ENCODE measurements around the gene RHPN2.

Gene RHPN2

GRCh38 chr19:33064792-33065550, at the start of gene RHPN2:
RHPN2 (minus strand) TSS chr19:33064888; CDS start chr19:33064852, 36 bp downstream.
- peak in 2 of 14 donors; percentile 31 to 32 for DNase-seq

DNA sequence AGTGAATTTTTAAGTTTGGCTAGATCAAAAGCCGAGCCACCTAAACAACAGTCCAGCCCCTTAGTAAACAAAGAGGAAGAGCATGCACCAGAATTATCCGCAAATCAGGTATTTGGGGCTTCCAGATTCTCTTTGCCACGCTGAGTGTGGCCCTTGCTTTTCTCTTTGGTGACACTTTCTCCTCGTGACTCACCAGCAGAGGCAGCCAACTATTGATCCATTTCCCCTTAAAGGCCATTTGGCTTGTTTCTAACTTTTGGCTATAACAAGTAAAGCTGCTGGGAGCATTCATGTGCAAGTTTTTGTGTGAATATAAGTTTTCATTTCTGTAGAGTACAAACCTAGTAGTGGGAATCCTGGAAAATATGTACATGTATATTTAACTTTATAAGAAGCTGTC, 49.6 kb upstream of the RHPN2 start:
- no peak for DNase-seq

DNA sequence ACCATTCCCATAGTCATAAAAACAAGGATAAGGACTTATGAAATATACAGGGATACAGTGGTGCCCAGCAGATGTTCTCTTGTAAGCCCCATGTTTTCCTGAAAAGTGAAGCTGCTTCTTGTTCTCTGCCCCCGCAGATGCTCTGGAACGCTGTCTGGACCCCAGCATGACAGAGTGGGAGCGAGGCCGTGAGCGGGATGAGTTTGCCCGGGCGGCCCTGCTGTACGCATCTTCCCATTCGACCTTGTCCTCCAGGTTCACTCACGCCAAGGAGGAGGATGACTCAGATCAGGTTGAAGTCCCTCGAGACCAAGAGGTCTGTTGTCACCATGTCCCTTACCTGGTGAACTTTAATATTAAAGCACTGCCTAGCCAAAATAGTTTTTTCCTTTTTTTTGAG, 46.9 kb upstream of the RHPN2 start:
- no peak for DNase-seq

- DNase-seq, result no peak
Measured at GRCh38 chr19:33110137-33110910, 45.6 kb upstream of the RHPN2 start.

- no peak for DNase-seq
Measured at GRCh38 chr19:33108161-33108560, 43.5 kb upstream of the RHPN2 start.

- DNase-seq, result no peak
Measured at GRCh38 chr19:33102893-33103292, 38.2 kb upstream of the RHPN2 start.

DNA sequence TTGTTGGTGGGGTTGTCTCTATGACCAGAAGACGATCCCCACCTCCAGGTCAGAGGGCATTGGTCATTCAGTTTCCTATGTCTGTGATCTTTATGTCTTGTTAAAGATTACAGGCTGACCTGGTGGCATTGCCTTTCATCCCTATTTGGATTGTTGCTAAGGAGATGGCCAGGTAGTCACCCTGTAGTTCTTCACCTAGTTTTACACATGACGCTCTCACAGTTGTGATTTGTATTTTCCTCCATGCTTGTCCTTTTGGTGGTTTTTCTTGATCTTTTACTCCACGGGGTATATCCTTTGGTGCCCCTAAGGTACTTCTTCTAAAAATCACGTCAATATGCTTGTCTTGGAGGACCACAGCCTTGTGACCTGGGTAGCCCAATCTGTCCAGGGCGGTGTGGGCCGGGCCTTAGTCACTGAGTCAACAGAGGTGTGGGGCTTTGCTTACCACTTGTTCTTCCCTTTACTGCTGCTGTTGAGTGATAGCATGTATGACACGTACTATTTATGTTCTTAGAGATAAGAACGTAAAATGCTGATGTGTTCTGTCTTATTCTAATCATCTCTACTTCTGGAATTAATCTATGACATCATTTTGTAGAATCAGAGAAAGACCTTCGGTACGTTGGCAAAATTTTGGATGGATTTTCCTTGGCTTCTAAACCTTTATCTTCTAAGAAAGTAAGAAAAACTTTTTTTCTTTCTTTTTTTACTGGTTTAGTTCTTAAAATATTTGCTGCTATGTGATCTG, 36.4 kb upstream of the RHPN2 start:
- no peak for DNase-seq

DNA sequence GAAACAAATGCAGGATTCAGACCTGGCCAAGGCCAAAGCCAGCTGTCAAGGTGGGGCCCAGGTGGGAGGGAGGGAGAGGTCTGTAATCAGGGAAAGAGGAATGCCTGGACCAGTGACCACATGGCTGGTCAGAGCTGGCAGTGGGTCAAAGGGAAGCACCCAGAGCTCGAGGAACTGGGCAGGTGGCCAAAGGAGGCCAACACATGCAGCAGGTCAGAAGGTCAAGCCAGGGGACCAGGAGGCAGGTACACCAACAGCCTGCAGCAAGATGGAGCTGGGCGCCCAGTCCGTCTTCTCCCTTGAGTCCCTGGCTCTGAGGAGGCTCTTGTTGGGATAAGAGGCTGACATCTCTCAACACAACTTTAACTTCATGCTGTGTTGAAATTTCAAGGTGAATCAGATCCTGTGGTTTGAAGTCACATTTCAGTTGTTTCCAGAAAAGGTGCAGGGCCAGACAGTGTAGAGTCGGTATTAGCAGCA, 33.4 kb upstream of the RHPN2 start:
- no peak for DNase-seq

DNA sequence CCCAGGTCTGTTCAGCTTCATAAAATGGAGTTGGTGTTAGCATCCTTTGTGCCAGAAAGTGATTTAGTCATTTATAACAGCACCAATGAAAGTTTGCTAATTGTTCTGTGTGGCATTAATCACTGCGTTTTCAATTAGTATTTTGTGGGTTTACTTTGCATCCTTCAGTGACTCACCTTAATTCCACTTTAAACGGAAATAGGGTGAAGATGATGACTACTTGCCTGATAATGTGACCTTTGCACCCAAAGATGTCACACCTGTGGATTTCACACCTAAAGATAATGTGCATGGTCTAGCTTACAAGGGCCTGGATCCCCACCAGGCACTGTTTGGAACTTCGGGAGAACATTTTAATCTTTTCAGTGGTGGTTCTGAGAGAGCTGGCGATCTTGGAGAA, 31.3 kb upstream of the RHPN2 start:
- DNase-seq, result no peak

DNA sequence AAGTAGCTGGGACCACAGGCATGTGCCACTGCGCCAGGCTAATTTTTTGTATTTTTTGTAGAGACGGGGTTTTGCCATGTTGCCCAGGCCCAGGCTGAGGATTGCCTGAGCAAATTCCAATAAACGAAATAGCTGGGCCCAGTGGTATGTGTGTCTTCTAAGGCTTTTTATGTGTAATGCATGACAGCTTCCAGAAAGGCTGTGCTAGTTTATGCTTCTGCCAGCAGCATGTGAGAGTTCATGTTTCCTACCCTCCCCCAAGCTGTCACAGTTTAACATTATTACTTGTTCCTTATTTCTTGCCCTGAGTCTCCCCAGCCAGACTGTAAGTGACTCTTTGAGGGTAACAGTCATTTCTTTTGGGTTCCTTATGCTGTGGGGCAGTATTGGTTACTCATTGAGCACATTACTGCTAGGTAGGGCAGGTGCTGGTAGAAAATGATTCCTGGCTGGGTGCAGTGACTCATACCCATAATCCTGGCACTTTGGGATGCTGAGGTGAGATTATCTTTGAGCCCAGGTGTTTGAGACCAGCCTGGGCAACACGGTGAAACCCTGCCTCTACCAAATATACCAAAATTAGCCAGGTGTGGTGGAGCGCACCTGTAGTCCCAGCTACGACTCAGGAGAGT, 29.9 kb upstream of the RHPN2 start:
- DNase-seq, result no peak

DNA sequence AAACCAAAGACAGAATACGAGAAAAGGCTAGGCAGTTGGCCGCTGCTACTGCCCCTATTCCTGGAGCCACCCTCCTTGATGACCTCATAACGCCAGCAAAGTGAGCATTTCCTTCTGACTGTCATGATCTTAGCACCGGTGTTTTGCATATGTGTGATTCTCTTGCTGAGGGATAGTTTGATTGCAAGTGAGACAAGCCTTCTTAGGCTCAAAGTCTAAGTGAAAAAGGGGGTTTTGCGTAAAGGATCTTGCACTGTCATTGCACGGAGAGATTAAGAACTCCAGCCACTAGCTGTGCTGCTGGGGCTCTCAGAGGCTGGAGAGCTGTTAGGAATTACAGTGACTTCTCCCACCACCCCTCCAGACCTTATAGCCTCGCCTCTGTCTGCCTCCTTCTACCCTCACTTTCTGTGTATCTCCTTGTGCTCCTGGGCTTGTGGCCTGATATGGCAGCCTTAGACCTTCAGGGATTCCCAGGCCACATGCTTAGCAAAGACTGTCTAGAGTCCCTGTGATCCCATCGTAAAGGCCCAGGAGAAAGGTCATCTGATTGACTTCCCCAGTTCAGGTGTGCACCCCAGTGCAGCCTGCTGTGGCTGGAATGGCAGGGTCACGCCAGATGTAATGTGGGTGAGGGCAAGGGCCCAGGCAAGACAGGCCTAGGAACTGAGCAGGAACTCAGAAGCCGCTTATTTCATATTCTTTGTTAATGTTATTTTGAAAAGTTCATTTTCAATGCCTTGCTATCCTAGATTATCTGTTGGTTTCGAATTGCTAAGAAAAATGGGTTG, 28.9 kb upstream of the RHPN2 start:
- DNase-seq, result no peak

GRCh38 chr19:33090179-33090578, 25.5 kb upstream of the RHPN2 start:
- DNase-seq, result no peak

DNA sequence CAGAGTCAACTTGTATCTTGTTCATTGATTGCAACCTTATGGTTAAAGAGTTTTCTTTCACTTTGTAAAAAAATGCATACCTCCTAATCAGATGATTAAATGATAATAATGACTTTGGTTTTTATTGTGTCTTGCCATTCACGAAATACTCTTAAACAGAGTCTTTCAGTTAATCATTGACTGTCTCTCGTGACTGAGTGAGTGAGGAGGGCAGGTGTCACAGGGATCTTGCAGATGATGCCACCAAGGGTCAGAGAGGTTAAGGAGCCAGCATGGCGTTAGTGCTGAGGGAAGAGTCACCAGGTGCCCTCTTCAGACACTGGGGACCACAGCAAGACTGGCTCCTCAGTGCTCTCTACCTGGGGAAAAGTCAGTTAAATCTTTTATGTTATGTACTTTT, 24.3 kb upstream of the RHPN2 start:
- DNase-seq, result no peak

DNA sequence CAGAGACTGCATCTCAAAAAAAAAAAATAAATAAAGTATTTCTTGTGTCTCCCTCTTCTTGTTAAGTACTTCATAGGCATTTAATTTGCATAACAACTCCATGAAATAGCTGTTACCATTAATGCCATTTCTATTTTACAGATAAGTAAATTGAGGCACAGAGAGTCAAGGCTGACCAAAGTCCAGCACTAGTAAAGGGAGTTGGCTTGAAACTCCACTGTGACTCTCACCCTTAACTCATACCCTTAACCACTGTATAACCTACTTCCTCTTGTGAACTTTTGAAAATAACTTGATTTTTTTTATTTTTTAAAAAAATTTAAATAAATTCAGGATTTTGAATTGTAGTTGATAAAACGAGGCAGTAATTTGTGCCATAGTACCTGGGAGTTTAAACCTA, 22.3 kb upstream of the RHPN2 start:
- no peak for DNase-seq

DNA sequence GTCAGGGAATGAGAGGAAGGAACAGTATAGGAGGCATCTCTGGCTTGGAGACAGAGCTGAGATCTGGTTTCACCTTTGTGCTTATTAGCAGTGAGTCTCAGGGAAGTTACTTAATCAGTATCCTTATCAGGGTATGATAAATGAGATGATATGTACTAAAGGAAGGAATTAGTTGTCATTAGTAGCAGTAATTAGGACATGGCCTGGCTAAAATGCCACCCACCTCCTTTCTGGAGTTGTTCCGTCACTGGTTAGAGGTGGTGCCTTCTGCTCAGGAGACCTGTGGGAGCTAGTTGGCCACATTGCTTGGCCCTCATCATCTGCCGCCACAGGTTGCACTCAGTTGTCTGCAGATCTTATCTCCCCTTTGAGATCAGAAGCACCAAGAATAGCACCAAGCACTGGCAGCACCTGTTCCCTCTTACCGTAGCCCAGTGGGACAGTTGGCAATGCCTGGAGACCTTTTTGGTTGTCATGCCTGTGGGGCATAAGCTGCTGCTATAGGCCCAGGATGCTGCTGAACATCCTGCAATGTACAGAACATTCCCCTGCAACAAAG, 21.0 kb upstream of the RHPN2 start:
- DNase-seq, result peak in 2 of 14 donors; percentile 1 to 91

- peak; percentile 38 to 92 (median 84) for DNase-seq
Measured at GRCh38 chr19:33080761-33081681, 16.3 kb upstream of the RHPN2 start, which contains the start of gene GPATCH1. GPATCH1 (plus strand) TSS chr19:33081181; CDS start chr19:33081194, 13 bp downstream.

GRCh38 chr19:33075519-33075918, 10.8 kb upstream of the RHPN2 start:
- DNase-seq, result no peak

DNA sequence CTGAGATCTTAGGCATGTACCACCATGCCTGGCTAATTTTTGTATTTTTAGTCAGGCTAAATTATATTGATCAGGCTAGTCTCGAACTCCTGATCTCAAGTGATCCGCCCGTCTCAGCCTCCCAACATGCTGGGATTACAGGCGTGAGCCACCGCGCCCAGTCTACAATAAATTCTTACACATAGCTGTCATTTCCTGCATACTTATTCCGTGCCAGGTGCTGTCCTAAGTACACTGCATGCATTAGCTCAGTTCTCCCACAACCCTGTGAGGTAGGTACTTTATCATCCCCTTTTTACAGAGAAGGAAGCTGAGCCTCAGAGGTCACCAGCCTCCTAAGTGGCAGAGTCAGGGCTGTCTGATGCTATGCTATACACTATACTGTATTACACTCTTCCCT, 7.2 kb upstream of the RHPN2 start:
- no peak for DNase-seq

- no peak for DNase-seq
Measured at GRCh38 chr19:33067121-33067520, 2.4 kb upstream of the RHPN2 start.

GRCh38 chr19:33066543-33066942, 1.9 kb upstream of the RHPN2 start:
- DNase-seq, result no peak

Measured in C1 segment of cervical spinal cord (tissue), 14 donors.